NCI-H2227 (cell line): ENCODE results near the gene MTG1.

Experiments used
- DNase-seq: peaks from one replicate; lab custom pipeline; 2025; ENCODE audit not compliant: unreplicated experiment; lab: John Stamatoyannopoulos, UW

MTG1 gene, protein sequence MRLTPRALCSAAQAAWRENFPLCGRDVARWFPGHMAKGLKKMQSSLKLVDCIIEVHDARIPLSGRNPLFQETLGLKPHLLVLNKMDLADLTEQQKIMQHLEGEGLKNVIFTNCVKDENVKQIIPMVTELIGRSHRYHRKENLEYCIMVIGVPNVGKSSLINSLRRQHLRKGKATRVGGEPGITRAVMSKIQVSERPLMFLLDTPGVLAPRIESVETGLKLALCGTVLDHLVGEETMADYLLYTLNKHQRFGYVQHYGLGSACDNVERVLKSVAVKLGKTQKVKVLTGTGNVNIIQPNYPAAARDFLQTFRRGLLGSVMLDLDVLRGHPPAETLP

DNA sequence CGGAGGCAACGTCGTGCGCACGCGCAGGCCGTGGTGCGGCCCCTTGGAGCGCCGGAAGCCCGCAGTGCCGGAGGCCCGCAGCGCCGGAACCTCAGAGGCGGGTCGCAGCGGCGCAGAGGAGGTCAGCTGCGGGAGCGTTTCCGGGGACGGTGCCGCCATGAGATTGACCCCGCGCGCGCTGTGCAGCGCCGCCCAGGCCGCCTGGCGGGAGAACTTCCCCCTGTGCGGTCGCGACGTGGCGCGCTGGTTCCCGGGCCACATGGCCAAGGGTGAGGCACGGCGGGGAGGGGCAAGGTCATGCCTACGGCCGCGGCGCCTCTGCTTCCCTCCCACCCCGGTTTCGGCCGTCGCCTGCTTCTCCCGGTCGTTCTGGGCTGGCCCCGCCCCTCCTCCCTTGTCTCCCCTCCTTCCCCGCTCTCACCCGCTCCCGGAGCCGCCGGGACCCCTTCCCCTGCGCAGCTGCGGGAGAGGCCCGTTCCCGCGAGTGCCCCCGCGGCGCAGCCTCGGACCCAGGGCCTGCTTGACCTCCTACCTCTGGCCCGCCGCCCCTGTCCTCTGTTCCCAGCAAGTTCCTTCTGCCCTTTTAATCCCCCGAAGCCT lies at the start of gene MTG1:
TSS of gene MTG1 (plus strand) at position 94 of the 600 bp plus-strand sequence. CDS start at position 158, 64 bp downstream.
- DNase-seq, result peak; percentile 96

DNA sequence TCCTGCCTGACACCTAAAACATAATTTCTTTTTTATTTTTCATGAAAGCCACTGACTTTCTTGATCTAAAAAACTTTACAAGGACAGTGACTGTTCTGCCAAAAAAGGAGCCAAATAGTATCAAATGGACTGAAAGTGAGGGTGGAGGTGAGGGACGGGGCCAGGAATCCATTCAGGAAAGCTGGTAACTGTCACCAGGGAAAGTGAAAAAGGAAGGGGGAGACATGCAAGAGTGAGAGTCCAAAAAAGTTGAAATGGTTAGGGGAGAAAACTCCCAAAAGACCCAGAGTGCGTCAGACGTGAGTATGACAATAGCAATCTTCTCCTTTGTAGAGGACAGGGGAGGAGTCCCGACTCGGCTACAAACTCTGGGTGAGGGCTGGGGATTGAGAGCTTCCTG lies 49.7 kb upstream of the MTG1 start:
- no peak for DNase-seq

DNA sequence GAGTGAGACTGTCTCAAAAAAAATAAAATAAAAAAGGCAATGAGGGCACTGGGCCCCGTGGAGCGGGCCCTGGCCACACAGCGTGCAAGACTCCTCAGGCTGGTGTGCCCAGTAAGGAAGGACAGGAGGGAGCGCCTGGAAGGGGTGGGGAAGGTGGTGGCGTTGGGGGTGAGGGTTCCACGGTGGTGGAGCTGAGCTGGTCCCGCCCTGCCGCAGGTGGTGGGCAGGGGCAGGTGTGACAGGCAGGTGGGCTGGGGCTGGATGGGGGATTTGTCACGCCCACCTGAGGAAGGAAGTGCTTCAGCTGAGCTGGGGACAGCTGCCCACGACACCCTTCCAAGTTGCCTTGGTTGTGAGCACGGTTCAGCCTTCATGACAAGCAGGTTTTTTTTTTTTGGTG lies 47.5 kb upstream of the MTG1 start:
- no peak for DNase-seq

DNA sequence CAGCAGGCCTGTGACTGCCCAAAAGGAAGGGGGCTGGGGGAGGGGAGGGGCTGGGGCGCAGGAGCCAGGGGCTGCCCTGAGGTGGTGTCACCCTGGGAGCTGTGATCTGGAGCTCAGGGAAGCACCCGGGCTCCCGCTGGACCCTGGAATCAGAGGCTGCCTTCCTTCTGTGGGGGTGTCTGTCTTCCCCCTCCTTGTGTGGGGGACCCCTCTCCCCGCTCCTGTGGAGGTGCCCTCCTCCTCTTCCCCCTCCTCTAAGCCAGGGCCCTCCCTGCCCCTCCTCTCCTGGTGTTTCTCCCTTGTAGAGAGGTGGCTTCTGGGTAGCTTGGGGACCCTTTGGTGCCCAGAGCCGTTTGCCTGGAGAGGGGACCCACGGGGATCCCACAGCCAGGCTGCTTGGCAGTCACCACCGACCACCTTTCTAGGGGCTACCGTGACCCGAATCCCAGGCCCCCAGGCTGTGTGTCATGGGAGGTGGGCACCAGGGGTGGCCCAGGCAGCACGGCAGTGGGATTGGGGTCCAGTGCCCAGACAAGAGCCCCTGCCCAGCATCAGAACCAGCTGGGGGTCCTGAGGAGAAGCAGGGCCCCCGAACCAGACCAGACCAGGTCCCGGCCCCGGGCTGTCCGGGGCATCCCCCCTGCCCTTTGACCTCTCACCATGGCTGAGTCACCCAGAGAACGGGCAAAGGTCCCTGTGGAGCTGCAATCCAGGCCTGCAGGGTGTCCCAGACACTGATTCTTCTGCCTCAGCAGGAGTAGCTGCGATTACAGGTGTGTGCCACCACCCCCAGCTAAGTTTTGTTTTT lies 46.0 kb upstream of the MTG1 start:
- no peak for DNase-seq

GRCh38 chr10:133349160-133349568 lies 44.8 kb upstream of the MTG1 start:
- no peak for DNase-seq

- DNase-seq, result no peak
Observed at GRCh38 chr10:133349577-133350011, 44.4 kb upstream of the MTG1 start.

DNA sequence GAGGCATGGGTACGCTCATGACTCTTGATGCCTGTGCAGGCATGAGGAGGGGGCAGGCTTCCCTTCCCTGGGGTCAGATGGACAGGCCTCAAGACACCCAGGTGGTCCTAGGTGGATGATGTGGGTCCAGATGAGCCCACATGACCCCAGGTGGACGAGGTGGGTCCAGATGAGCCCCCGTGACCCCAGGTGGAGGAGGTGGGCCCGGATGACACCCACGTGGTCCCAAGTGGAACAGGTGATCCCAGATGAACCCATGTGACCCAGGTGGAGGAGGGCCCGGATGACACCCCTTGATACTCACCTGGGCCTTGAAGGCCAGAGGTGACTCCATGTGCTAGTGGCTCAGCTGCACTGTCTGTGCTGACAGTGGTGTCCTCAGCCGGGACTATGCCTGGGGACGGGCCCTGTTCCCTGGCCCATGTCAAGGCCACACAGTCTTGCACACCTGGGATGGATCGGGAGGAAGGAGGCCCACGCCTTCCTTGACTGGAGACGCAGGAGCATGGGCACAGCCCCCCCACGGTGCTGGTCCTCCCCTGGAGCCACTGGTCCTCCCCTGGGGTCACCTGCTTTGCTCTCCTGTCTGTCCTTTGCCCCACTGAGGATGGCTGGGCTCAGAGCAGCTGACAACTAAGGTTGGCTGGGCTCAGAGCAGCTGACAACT lies 43.5 kb upstream of the MTG1 start:
- no peak for DNase-seq

DNA sequence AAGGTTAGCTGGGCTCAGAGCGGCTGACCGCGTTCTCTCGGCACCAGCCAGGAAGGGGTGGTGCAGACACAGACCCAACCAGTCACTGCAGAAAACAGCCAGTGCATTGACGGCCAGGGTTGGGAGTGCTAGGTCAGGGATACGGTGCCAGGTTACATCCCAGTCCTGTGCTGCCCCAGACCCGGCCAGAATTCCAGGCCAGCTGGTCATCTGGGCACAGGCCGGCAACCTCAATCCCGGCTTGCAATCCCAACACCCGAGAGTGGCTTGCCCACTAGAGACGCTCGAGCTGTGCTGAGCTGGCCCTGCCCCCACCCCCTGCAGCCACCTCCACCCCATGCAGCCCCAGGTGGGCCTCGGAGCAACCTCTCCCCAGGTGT lies 43.0 kb upstream of the MTG1 start:
- DNase-seq, result no peak

- no peak for DNase-seq
Observed at GRCh38 chr10:133351408-133352318, 42.3 kb upstream of the MTG1 start.

DNA sequence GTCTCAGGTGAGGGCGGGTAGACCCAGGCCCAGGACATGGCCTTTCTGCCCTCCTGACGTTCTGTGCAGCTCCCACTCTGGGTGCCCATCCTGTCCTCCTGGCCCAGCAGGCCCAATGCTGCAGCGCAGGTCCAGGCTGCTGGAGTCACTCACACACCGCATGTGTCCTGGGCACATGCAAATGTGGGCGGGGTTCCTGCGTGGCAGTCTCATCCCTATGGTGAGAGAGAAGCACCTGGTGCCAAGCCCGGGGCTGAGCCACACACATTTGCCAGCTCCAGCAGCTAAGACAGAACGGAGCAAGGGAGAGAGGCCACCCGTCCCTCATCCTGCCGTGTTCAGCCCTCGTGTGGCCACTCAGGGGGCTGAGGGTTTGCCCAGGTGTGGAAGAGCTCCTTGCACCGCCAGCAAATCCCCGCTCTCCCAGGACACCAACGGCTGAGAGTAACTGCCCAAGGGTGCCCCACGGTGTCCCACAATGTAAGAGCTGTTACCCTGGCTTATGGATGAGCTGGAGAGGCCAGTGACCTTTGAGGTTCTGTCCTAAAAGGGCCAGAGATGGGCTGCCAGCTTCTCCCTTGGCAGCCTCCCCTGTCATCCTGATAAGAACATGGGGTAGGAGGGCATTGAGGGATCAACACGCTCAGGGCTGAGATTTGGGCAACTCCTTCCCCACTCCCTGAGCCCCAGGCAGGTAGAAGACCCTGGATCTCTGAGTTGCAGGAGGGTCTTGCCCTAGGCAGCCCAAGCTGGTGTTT lies 40.6 kb upstream of the MTG1 start:
- DNase-seq, result no peak

- no peak for DNase-seq
Observed at GRCh38 chr10:133353988-133354605, 39.9 kb upstream of the MTG1 start.

GRCh38 chr10:133354672-133355240 lies 39.2 kb upstream of the MTG1 start:
- DNase-seq, result no peak

DNA sequence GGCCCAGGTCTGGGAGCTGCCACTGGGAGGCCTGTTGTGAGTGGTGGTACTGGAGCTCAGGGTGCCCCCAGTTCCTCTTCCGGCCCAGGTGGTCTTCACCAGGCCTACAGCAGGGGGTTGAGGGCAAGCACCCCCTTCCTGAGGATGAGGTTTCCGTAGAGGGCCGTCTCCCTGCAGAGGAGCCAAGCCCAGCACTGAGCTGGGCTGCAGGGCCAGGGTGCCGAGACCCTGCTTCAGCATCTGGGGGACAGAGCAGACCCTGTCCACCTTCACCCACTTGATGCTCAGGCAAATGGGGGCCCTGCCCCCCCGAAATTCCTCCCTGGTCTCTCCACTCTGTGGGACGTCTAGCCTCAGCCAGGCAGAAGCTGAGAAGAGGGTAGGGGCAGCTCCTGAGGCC lies 38.7 kb upstream of the MTG1 start:
- no peak for DNase-seq

DNA sequence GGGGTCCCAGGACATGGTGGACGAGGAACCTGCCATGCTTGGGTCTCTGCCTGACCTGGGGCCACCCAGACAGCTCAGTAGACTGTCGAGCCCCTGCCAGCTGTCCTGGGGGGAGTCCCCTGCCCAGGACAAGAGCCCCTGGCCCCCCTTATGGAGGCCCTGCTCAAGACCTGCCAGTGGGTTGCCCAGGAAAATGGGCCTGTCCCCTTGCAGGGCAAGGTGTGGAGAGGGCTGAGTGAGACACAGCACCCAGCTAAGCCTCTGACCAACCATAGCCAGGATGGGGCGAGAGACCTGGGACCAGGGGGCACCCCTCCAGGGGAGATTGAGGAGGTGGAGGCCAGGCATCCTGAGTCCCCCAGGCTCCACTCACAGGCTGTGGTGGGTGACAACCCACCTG lies 38.0 kb upstream of the MTG1 start:
- no peak for DNase-seq

DNA sequence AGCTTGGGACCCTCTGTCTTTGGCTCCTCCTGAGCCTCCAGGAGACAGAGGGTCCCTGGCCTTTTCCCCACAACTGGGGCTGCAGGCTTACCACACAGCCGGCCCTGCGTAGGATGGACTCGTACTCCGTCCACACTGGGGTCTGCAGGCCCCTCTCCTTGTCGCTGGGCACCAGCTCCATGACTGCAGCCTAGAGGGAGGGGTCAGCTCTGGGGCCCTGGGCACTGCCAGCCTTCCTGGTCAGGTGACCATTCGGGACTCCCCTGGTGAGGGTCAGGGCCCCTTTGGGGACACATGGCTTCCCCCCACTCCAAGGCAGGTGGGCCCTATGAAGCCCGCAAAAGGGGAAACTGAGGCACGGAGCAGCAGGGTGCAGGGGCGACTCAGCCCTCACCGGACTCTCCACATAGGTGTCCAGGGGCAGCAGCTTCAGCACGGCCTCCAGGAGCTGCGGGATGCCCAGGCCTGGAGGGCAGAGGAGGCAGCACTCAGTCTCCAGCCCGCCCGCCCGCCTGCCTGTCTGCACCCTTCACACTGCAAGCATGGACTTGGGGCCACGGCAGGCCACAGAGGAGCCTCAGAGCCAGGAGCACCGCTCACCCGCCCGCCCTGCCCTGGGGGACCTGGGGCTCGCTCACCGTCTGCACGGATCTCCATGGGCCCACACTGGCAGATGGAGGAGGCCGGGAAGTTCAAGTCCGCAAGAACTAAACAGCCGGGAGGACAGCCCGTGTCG lies 37.2 kb upstream of the MTG1 start:
- no peak for DNase-seq

- peak; percentile 54 for DNase-seq
Observed at GRCh38 chr10:133357285-133358161, 36.4 kb upstream of the MTG1 start, which contains the start of gene FUOM. Gene FUOM (minus strand): TSS chr10:133358019. CDS start chr10:133358007, 12 bp downstream.
